Nephron progenitor cell (in vitro differentiated cells): Measurements from ENCODE around the gene TYROBP.
"Not testable (repeated sequence)": the region's sequence is repeated elsewhere in the genome, so short reads cannot be mapped to it uniquely, and the experiment has no call there.

ENCODE experiments used
- DNase-seq: peaks from one replicate; pipeline ENCODE4 v3.0.0; 2021
- H3K27ac Mint-ChIP-seq: 2 replicates; pipeline ENCODE4 v1.8.0; 2021; ENCODE audit warnings: mild to moderate bottlenecking, moderate library complexity, mixed read lengths
- H3K27me3 Mint-ChIP-seq: 2 replicates; pipeline ENCODE4 v1.8.0; 2021; ENCODE audit warnings: mild to moderate bottlenecking, low read depth, mixed read lengths; ENCODE audit not compliant: poor library complexity
- H3K36me3 Mint-ChIP-seq: 2 replicates; pipeline ENCODE4 v1.8.0; 2021; ENCODE audit warnings: low read depth, mixed read lengths
- H3K4me1 Mint-ChIP-seq: 2 replicates; pipeline ENCODE4 v1.8.0; 2021; ENCODE audit warnings: mixed read lengths
- H3K4me3 Mint-ChIP-seq: 2 replicates; pipeline ENCODE4 v1.8.0; 2021; ENCODE audit warnings: mild to moderate bottlenecking, moderate library complexity, mixed read lengths
- H3K9me3 Mint-ChIP-seq: 2 replicates; pipeline ENCODE4 v1.8.0; 2021; ENCODE audit warnings: mild to moderate bottlenecking, moderate library complexity, mixed read lengths
- CTCF ChIP-seq: fragments of 200-600 bp; sonication (generic); IDR thresholded peaks from 2 replicates; pipeline ENCODE4 v1.5.0; 2021; ENCODE audit warnings: antibody characterized with exemption

TYROBP gene

GRCh38 chr19:35921012-35921411, 12.9 kb upstream of the TYROBP start:
- Mint-ChIP-seq H3K9me3 (peaks cover 10% of the 10 kb centered on the region), H3K4me3 (no peak overlapping the region), H3K27me3 (peaks cover 42% of the 10 kb centered on the region), H3K36me3 (no peaks in the 10 kb centered on the region), H3K27ac (no peak overlapping the region), H3K4me1 (no peaks in the 10 kb centered on the region)
- no peak for DNase-seq
- no peak for TF ChIP-seq CTCF

GRCh38 chr19:35919306-35919705, 11.2 kb upstream of the TYROBP start:
- no peak for DNase-seq
- H3K27me3 Mint-ChIP-seq = peaks cover 43% of the 10 kb centered on the region
- no peak for TF ChIP-seq CTCF

GRCh38 chr19:35915443-35915842, 7.3 kb upstream of the TYROBP start:
- no peak for TF ChIP-seq CTCF
- Mint-ChIP-seq H3K4me3 (no peak overlapping the region), H3K4me1 (no peaks in the 10 kb centered on the region), H3K36me3 (no peaks in the 10 kb centered on the region), H3K27ac (no peak overlapping the region), H3K27me3 (peaks cover 38% of the 10 kb centered on the region), H3K9me3 (no peaks in the 10 kb centered on the region)
- DNase-seq = no peak

More at GRCh38 chr19:35919306-35919705, 11.2 kb upstream of the TYROBP start:
- Mint-ChIP-seq H3K4me1 (no peaks in the 10 kb centered on the region), H3K27ac (no peak overlapping the region), H3K9me3 (no peaks in the 10 kb centered on the region), H3K36me3 (no peaks in the 10 kb centered on the region), H3K4me3 (no peak overlapping the region)

- Mint-ChIP-seq H3K27ac (no peak overlapping the region), H3K36me3 (no peaks in the 10 kb centered on the region), H3K9me3 (no peaks in the 10 kb centered on the region), H3K4me1 (peaks cover 11% of the 10 kb centered on the region), H3K27me3 (peaks cover 36% of the 10 kb centered on the region), H3K4me3 (no peak overlapping the region)
- no peak for TF ChIP-seq CTCF
- no peak for DNase-seq
Observed at GRCh38 chr19:35913589-35913988, 5.5 kb upstream of the TYROBP start.

GRCh38 chr19:35911790-35912189, 3.7 kb upstream of the TYROBP start:
- H3K4me1 Mint-ChIP-seq = peaks cover 27% of the 10 kb centered on the region
- no peaks in the 10 kb centered on the region for H3K9me3 Mint-ChIP-seq
- peaks cover 30% of the 10 kb centered on the region for H3K27me3 Mint-ChIP-seq
- no peak for DNase-seq
- no peak overlapping the region for H3K4me3 Mint-ChIP-seq
- H3K36me3 Mint-ChIP-seq = no peaks in the 10 kb centered on the region
- TF ChIP-seq CTCF = no peak
- no peak overlapping the region for H3K27ac Mint-ChIP-seq

- no peak for TF ChIP-seq CTCF
- H3K27me3 Mint-ChIP-seq = peaks cover 26% of the 10 kb centered on the region
- no peak for DNase-seq
- H3K36me3 Mint-ChIP-seq = no peaks in the 10 kb centered on the region
- H3K4me1 Mint-ChIP-seq = peaks cover 28% of the 10 kb centered on the region
- no peak overlapping the region for H3K27ac Mint-ChIP-seq
- no peak overlapping the region for H3K4me3 Mint-ChIP-seq
- H3K9me3 Mint-ChIP-seq = no peaks in the 10 kb centered on the region
Observed at GRCh38 chr19:35911173-35911572, 3.1 kb upstream of the TYROBP start.

- DNase-seq, H3K4me3 Mint-ChIP-seq, H3K36me3 Mint-ChIP-seq, H3K27ac Mint-ChIP-seq, H3K9me3 Mint-ChIP-seq: not testable (repeated sequence)
- peaks cover 18% of the 10 kb centered on the region for H3K27me3 Mint-ChIP-seq
- peaks cover 28% of the 10 kb centered on the region for H3K4me1 Mint-ChIP-seq
Observed at GRCh38 chr19:35910355-35910754, 2.3 kb upstream of the TYROBP start.
